Keratinocyte (primary cell): ENCODE results near the gene EYS. TPM values are rescaled to one million over a fixed set of nuclear protein-coding genes. Genes with fewer than 3 reads are reported as not detected.

Experiments
- DNase-seq: peaks from one replicate; pipeline ENCODE4 v3.0.0-alpha.2; 2011; ENCODE audit warnings: low read depth, missing footprints, low spot score
- FAIRE-seq: peaks from 2 replicates; lab custom pipeline; 2011; peaks lifted over from hg19 to GRCh38; lab: Jason Lieb, UNC
- H2AFZ ChIP-seq: 2 replicates; pipeline ENCODE4 v1.6.0; 2012; ENCODE audit warnings: low read length, control low read depth, inconsistent platforms; ENCODE audit not compliant: control insufficient read depth
- H3K27ac ChIP-seq: 2 replicates; pipeline ENCODE4 v1.5.1; 2011; ENCODE audit warnings: low read length; ENCODE audit not compliant: control insufficient read depth, insufficient read depth
- H3K27me3 ChIP-seq: 3 replicates; pipeline ENCODE4 v1.6.0; 2011; ENCODE audit warnings: low read length; ENCODE audit not compliant: control insufficient read depth, insufficient read depth; ENCODE audit errors: extremely low read depth
- H3K36me3 ChIP-seq, 2 experiments: 2 replicates in 1 of 2; 3 replicates in 1 of 2; pipeline ENCODE4 v1.5.1; 2011; ENCODE audit warnings: low read length in 2 of 2, mild to moderate bottlenecking in 1 of 2; ENCODE audit not compliant: control insufficient read depth in 2 of 2, insufficient read depth in 2 of 2; ENCODE audit errors: extremely low read depth in 1 of 2
- H3K4me1 ChIP-seq: 3 replicates; pipeline ENCODE4 v1.5.1; 2011; ENCODE audit warnings: low read length; ENCODE audit not compliant: control insufficient read depth, insufficient read depth; ENCODE audit errors: extremely low read depth
- H3K4me2 ChIP-seq: 3 replicates; pipeline ENCODE4 v1.6.0; 2011; ENCODE audit warnings: low read depth, low read length; ENCODE audit not compliant: control insufficient read depth, insufficient read depth; ENCODE audit errors: extremely low read depth
- H3K4me3 ChIP-seq, 3 experiments: fragments of 200-600 bp in 1 of 3; sonication (generic) in 1 of 3; 2 replicates in 2 of 3; 3 replicates in 1 of 3; pipeline ENCODE4 v1.5.1; 2011 to 2016; ENCODE audit warnings: low read length in 3 of 3, mild to moderate bottlenecking in 3 of 3, control low read depth in 2 of 3, inconsistent platforms in 1 of 3, low read depth in 1 of 3, mixed read lengths in 1 of 3, mixed run types in 1 of 3, moderate library complexity in 1 of 3; ENCODE audit not compliant: control insufficient read depth in 2 of 3, insufficient read depth in 2 of 3; ENCODE audit errors: extremely low read depth in 1 of 3
- H3K79me2 ChIP-seq: 2 replicates; pipeline ENCODE4 v1.6.0; 2012; ENCODE audit warnings: low read length; ENCODE audit not compliant: control insufficient read depth, insufficient read depth
- H3K9ac ChIP-seq: 3 replicates; pipeline ENCODE4 v1.6.0; 2011; ENCODE audit warnings: low read length; ENCODE audit not compliant: control insufficient read depth, insufficient read depth; ENCODE audit errors: extremely low read depth
- H3K9me1 ChIP-seq: 3 replicates; pipeline ENCODE4 v1.6.0; 2011; ENCODE audit warnings: low read length; ENCODE audit not compliant: control insufficient read depth, insufficient read depth; ENCODE audit errors: extremely low read depth
- H3K9me3 ChIP-seq: 2 replicates; pipeline ENCODE4 v1.5.1; 2012; ENCODE audit warnings: low read depth, low read length; ENCODE audit not compliant: control insufficient read depth
- H4K20me1 ChIP-seq: 3 replicates; pipeline ENCODE4 v1.6.0; 2011; ENCODE audit warnings: low read length; ENCODE audit not compliant: control insufficient read depth, insufficient read depth; ENCODE audit errors: extremely low read depth
- CTCF ChIP-seq, 3 experiments: IDR thresholded peaks in 1 of 3; conservative IDR thresholded peaks in 1 of 3; optimal IDR thresholded peaks in 1 of 3; 2 replicates in 2 of 3; 3 replicates in 1 of 3; pipeline versions ENCODE3 to v1.5.1; 2011; ENCODE audit warnings: low read length in 3 of 3, mild to moderate bottlenecking in 3 of 3, moderate library complexity in 2 of 3, control low read depth in 1 of 3, inconsistent platforms in 1 of 3; ENCODE audit not compliant: insufficient read depth in 2 of 3; ENCODE audit errors: extremely low read depth in 1 of 3
- EZH2 ChIP-seq: IDR thresholded peaks from one replicate; pipeline ENCODE4 v1.6.1; 2012; ENCODE audit warnings: inconsistent platforms, mild to moderate bottlenecking, low read length, moderate library complexity
- dilution Hi-C: fragments of 300-500 bp; cut with MboI; formaldehyde crosslinking; loops from one replicate; pipeline ENCODE4 v1.7.0; 2020; ENCODE audit warnings: low sequenced_read_pairs; ENCODE audit not compliant: extremely low pct_ligation_motif_present
- polyA plus RNA-seq, 5 experiments: library from polyadenylated mRNA; depleted of rRNA in 3 of 5; stranded (reverse) in 3 of 5; stranded (forward) in 1 of 5; unstranded in 1 of 5; fragments of >200 nt; gene quantifications; 1 replicate in 1 of 5; 2 replicates in 3 of 5; 3 replicates in 1 of 5; pipeline versions ENCODE4 v1.2.1 to v1.2.3, GENCODE V29; 2011 to 2012; ENCODE audit warnings: missing spikeins in 2 of 5, low read depth in 1 of 5, low replicate concordance in 1 of 5

Gene EYS
- polyA plus RNA-seq, 1 donor (not counting 4 experiments of a cell fraction or from before 2014, with no cell fraction given), result 0.34 TPM

- Histone ChIP-seq H3K27me3 (no peaks in the 10 kb centered on the region), H3K36me3 (no peaks in the 10 kb centered on the region), H3K79me2 (no peaks in the 10 kb centered on the region), H3K9me1 (no peaks in the 10 kb centered on the region), H3K4me1 (no peaks in the 10 kb centered on the region), H3K27ac (no peak overlapping the region), H4K20me1 (no peaks in the 10 kb centered on the region), H3K9me3 (no peaks in the 10 kb centered on the region), H3K4me2 (no peak overlapping the region), H3K4me3 (no peak overlapping the region), H2AFZ (no peak overlapping the region), H3K9ac (no peak overlapping the region)
- no peak for TF ChIP-seq EZH2
- FAIRE-seq, result no peak
- DNase-seq, result no peak
- dilution Hi-C loops, result no loop called here
These were observed 590 bp downstream of the EYS start for GRCh38 chr6:65706436-65706835.

- Histone ChIP-seq H3K9me1 (no peaks in the 10 kb centered on the region), H3K27me3 (no peaks in the 10 kb centered on the region), H3K4me3 (no peak overlapping the region), H3K36me3 (no peaks in the 10 kb centered on the region), H3K9ac (no peak overlapping the region), H3K4me2 (no peak overlapping the region), H3K79me2 (no peaks in the 10 kb centered on the region), H3K9me3 (no peaks in the 10 kb centered on the region), H2AFZ (no peak overlapping the region), H3K27ac (no peak overlapping the region), H3K4me1 (no peaks in the 10 kb centered on the region), H4K20me1 (no peaks in the 10 kb centered on the region)
- DNase-seq (no peak), FAIRE-seq (no peak)
- TF ChIP-seq CTCF (optimal IDR thresholded peaks at IDR 0.05 in 1 of 3, IDR thresholded peaks at IDR 0.05 in 1 of 3, conservative IDR thresholded peaks at IDR 0.05 in 1 of 3; ENCODE audit: extremely low read depth in 1 of 3, insufficient read depth in 2 of 3, low read length in 3 of 3) (no peak), EZH2 (no peak)
- dilution Hi-C loops, result no loop called here
These were observed 5.7 kb downstream of the EYS start for GRCh38 chr6:65701325-65701724.

GRCh38 chr6:65700561-65700960 is 6.5 kb downstream of the EYS start:
- DNase-seq (no peak), FAIRE-seq (no peak)
- Histone ChIP-seq H3K4me1 (no peaks in the 10 kb centered on the region), H3K36me3 (no peaks in the 10 kb centered on the region), H3K27ac (no peak overlapping the region), H3K9ac (no peak overlapping the region), H3K4me2 (no peak overlapping the region), H4K20me1 (no peaks in the 10 kb centered on the region), H3K9me3 (no peaks in the 10 kb centered on the region), H3K4me3 (no peak overlapping the region), H3K9me1 (no peaks in the 10 kb centered on the region), H2AFZ (no peak overlapping the region), H3K79me2 (no peaks in the 10 kb centered on the region), H3K27me3 (no peaks in the 10 kb centered on the region)
- TF ChIP-seq CTCF (optimal IDR thresholded peaks at IDR 0.05 in 1 of 3, IDR thresholded peaks at IDR 0.05 in 1 of 3, conservative IDR thresholded peaks at IDR 0.05 in 1 of 3; ENCODE audit: extremely low read depth in 1 of 3, insufficient read depth in 2 of 3, low read length in 3 of 3), result no peak
- TF ChIP-seq EZH2, result no peak
- dilution Hi-C loops, result no loop called here
